Lower lobe of right lung (tissue), 2 donors: Measurements from ENCODE around the gene NRCAM. TPM values are rescaled to one million over a fixed set of nuclear protein-coding genes. Genes with fewer than 3 reads are reported as not detected.

Source experiments
- ATAC-seq, 2 donors: fragments of 200-7000 bp; cut with Tn5 transposase; one replicate each; pipeline ENCODE4 v1.9.1; 2020 to 2022; ENCODE audit warnings: mild to moderate bottlenecking in 2 of 2, moderate library complexity in 2 of 2
- DNase-seq: peaks from one replicate; pipeline ENCODE4 v3.0.0-alpha.2; 2020
- H3K27ac ChIP-seq: fragments of 200-600 bp; one replicate; pipeline ENCODE4 v1.8.0; 2022
- H3K27me3 ChIP-seq: fragments of 200-600 bp; one replicate; pipeline ENCODE4 v1.8.0; 2022; ENCODE audit warnings: low read depth
- H3K36me3 ChIP-seq: fragments of 200-600 bp; one replicate; pipeline ENCODE4 v1.8.0; 2022; ENCODE audit warnings: mild to moderate bottlenecking
- H3K4me1 ChIP-seq: fragments of 200-600 bp; one replicate; pipeline ENCODE4 v1.8.0; 2022
- H3K4me3 ChIP-seq: fragments of 200-600 bp; one replicate; pipeline ENCODE4 v1.8.0; 2022; ENCODE audit warnings: mild to moderate bottlenecking
- H3K9me3 ChIP-seq: fragments of 200-600 bp; one replicate; pipeline ENCODE4 v1.8.0; 2022
- CTCF ChIP-seq: fragments of 200-600 bp; IDR thresholded peaks from one replicate; pipeline ENCODE4 v1.8.0; 2022; ENCODE audit warnings: antibody characterized with exemption, mild to moderate bottlenecking
- intact Hi-C: fragments of 100-400 bp; cut with DNase I; formaldehyde crosslinking; loops from one replicate; pipeline ENCODE4 v1.11.0; 2022
- total RNA-seq: library from RNA; stranded (reverse); fragmentation: NEBNext Ultra II Directional; extraction: Animal tissue kit (Norgen Biotek cat#: 25700); gene quantifications from one replicate; pipeline ENCODE4 v1.2.1, GENCODE V29; 2021
- donor health status: DM: no; HTN: yes; CAD: no; lungs with severe emphysema.

The NRCAM gene
- total RNA-seq, 1 donor from 2014 or later: 2.6 TPM

DNA sequence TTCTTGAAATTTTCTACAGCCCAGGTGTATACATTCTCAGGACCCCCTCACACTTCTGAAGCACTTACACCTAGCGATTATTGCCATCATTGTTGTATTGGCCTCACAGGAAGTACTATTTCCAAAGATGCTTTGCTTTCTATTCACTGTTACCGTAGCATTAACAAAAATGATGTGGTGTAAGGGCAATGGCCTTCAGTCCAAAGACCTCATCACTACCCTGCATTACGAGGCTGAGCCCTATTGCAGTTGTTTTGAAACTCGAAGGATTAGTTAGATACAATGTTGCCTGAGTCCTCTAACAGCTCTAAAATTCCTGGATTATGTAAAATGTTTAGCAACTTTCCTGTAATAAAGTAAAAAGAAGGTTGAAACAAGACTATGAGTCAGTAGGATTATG is 2.9 kb downstream of the NRCAM start:
- Histone ChIP-seq H3K4me1 (peaks cover 16% of the 10 kb centered on the region), H3K27ac (no peak overlapping the region), H3K36me3 (no peaks in the 10 kb centered on the region), H3K27me3 (peaks cover 45% of the 10 kb centered on the region), H3K4me3 (no peak overlapping the region), H3K9me3 (no peaks in the 10 kb centered on the region)
- ATAC-seq (no peak), DNase-seq (no peak)
- intact Hi-C loops: no loop called here
- no peak for TF ChIP-seq CTCF

- peaks cover 16% of the 10 kb centered on the region for H3K4me1 ChIP-seq
- H3K9me3 ChIP-seq: no peaks in the 10 kb centered on the region
- intact Hi-C loops: no loop called here
- no peaks in the 10 kb centered on the region for H3K36me3 ChIP-seq
- ATAC-seq (no peak), DNase-seq (no peak)
- peaks cover 40% of the 10 kb centered on the region for H3K27me3 ChIP-seq
- H3K4me3 ChIP-seq: no peak overlapping the region
- peak; percentile 28 for TF ChIP-seq CTCF
- H3K27ac ChIP-seq: no peak overlapping the region
These were observed 3.5 kb downstream of the NRCAM start for GRCh38 chr7:108452707-108453106.

DNA sequence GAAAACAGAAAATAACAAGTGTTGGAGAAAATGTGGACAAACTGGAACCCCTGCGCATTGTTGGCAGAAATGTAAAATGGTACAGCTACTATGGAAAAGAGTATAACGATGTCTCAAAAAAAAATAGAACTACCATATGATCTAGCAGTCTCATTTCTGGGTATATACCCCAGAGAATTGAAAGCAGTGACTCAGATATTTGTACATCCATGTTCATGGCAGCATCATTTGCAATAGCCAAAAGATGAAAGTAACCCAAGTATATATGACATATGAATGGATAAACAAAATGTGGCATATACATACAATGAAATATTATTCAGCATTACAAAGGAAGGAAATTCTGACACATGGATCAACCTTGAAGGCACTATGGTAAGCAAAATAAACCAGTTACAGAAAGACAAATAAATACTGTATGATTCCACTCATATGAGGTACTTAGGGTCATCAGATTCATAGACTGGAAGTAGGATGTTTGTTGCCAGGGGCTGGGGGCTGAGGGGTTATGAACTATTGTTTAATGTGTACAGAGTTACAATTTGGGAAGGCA is 4.9 kb downstream of the NRCAM start:
- H3K27ac ChIP-seq: no peak overlapping the region

DNA sequence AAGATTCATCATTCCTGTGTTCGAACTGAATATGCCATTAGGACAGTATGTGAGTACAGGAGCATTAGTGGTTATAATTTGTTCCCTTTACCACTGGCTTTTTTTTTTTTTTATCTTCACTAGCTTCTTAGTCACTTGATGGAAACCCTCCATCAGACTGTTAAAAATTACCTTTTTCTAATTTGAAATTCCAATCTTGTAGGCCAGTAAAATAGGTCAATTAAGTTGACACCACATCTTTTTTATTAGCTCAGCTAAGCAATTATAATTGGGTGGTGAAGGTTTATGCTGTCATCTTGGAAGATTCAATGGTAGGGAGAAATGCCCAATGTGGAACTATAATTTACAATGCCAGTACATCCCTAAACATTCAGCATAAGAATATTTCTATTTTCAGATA is 6.1 kb downstream of the NRCAM start:
- no peaks in the 10 kb centered on the region for H3K36me3 ChIP-seq
- ATAC-seq (no peak), DNase-seq (no peak)
- H3K27me3 ChIP-seq: peaks cover 26% of the 10 kb centered on the region
- peaks cover 7% of the 10 kb centered on the region for H3K4me1 ChIP-seq
- no peak overlapping the region for H3K4me3 ChIP-seq
- TF ChIP-seq CTCF: no peak
- H3K27ac ChIP-seq: no peak overlapping the region
- intact Hi-C loops: no loop called here
- no peaks in the 10 kb centered on the region for H3K9me3 ChIP-seq

More for the DNA sequence above, 4.9 kb downstream of the NRCAM start:
- Histone ChIP-seq H3K36me3 (no peaks in the 10 kb centered on the region), H3K4me3 (no peak overlapping the region), H3K4me1 (peaks cover 16% of the 10 kb centered on the region), H3K27me3 (peaks cover 35% of the 10 kb centered on the region), H3K9me3 (no peaks in the 10 kb centered on the region)
- no peak for TF ChIP-seq CTCF
- ATAC-seq (no peak), DNase-seq (no peak)
- intact Hi-C loops: no loop called here

GRCh38 chr7:108449521-108449920 is 6.7 kb downstream of the NRCAM start:
- Histone ChIP-seq H3K36me3 (no peaks in the 10 kb centered on the region), H3K27me3 (peaks cover 19% of the 10 kb centered on the region), H3K4me1 (peaks cover under 1% of the 10 kb centered on the region), H3K9me3 (no peaks in the 10 kb centered on the region), H3K27ac (no peak overlapping the region), H3K4me3 (no peak overlapping the region)
- intact Hi-C loops: no loop called here
- TF ChIP-seq CTCF: no peak
- ATAC-seq: no peak
- no peak for DNase-seq
